Measurements from ENCODE around the gene NUDC. TPM values are rescaled to one million over a fixed set of nuclear protein-coding genes. Genes with fewer than 3 reads are reported as not detected.
"Not testable (repeated sequence)": the region's sequence is repeated elsewhere in the genome, so short reads cannot be mapped to it uniquely, and the experiment has no call there.

Gene NUDC
- polyA plus RNA-seq, 1 experiment, result 40.7 TPM

GRCh38 chr1:26978901-26979300, 57.4 kb downstream of the NUDC start:
- TF ChIP-seq, protein P1, sequence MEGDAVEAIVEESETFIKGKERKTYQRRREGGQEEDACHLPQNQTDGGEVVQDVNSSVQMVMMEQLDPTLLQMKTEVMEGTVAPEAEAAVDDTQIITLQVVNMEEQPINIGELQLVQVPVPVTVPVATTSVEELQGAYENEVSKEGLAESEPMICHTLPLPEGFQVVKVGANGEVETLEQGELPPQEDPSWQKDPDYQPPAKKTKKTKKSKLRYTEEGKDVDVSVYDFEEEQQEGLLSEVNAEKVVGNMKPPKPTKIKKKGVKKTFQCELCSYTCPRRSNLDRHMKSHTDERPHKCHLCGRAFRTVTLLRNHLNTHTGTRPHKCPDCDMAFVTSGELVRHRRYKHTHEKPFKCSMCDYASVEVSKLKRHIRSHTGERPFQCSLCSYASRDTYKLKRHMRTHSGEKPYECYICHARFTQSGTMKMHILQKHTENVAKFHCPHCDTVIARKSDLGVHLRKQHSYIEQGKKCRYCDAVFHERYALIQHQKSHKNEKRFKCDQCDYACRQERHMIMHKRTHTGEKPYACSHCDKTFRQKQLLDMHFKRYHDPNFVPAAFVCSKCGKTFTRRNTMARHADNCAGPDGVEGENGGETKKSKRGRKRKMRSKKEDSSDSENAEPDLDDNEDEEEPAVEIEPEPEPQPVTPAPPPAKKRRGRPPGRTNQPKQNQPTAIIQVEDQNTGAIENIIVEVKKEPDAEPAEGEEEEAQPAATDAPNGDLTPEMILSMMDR (IDR thresholded peaks at IDR 0.05; ENCODE audit: insufficient read depth, low read depth, low read length), result no peak
- no peak for DNase-seq (ENCODE audit: low read depth)
- ChIA-PET POLR2A (no interaction called here), CTCF (interaction anchor here (0.8 kb wide), 1 partner anchor 64 kb away, joined by 3 read pairs; no protein-coding TSS in a partner anchor)
- Histone ChIP-seq H3K4me3 (ENCODE audit: low read depth, low read length) (no peak overlapping the region), H3K27me3 (ENCODE audit: control insufficient read depth, insufficient read depth, low read length) (no peaks in the 10 kb centered on the region), H3K36me3 (ENCODE audit: control insufficient read depth, insufficient read depth, low read length) (no peaks in the 10 kb centered on the region)

- no peak for DNase-seq (ENCODE audit: low read depth)
- Histone ChIP-seq H3K36me3 (ENCODE audit: control insufficient read depth, insufficient read depth, low read length) (no peaks in the 10 kb centered on the region), H3K4me3 (ENCODE audit: low read depth, low read length) (no peak overlapping the region), H3K27me3 (ENCODE audit: control insufficient read depth, insufficient read depth, low read length) (no peaks in the 10 kb centered on the region)
- ChIA-PET POLR2A (no interaction called here), CTCF (interaction anchor here (0.8 to 2.7 kb wide), 3 partner anchors 12 to 16 kb away, joined by 3 to 14 read pairs (median 3); partner anchors contain the start of gene TRNP1)
- TF ChIP-seq, protein P1 (IDR thresholded peaks at IDR 0.05; ENCODE audit: insufficient read depth, low read depth, low read length), result no peak
Observed at GRCh38 chr1:26981146-26981846, 59.8 kb downstream of the NUDC start.

DNA sequence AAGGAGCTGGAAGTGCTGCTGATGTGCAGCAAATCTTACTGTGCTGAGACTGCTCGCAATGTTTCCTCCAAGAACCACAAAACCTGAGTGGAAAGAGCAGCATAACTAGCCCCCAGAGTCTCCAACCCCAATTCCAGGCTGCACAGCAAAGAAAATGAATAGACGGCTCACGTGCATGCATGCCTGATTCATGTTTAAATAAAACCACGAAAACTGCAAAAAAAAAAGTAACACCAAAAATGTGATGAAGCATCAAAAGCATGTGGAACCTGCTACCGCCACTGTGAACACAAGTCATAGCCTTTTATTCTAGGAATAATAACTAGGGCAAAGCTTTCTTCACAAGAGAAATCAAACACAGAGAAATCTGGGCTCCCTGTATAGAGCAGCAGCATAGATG, 62.3 kb downstream of the NUDC start:
- DNase-seq (ENCODE audit: low read depth), result no peak
- POLR2A ChIA-PET, result no interaction called here
- TF ChIP-seq, protein P1 (IDR thresholded peaks at IDR 0.05; ENCODE audit: insufficient read depth, low read depth, low read length), result no peak
- CTCF ChIA-PET, result interaction anchor here (1.6 to 4.5 kb wide), 2 partner anchors 10 to 16 kb away, joined by 5 to 27 read pairs; no protein-coding TSS in a partner anchor
- H3K27me3 ChIP-seq (ENCODE audit: control insufficient read depth, insufficient read depth, low read length), result 0 out of 2 replicates have a peak, but pooled peaks cover 2% of the 10 kb centered on the region
- no peaks in the 10 kb centered on the region for H3K36me3 ChIP-seq (ENCODE audit: control insufficient read depth, insufficient read depth, low read length)
- no peak overlapping the region for H3K4me3 ChIP-seq (ENCODE audit: low read depth, low read length)

GRCh38 chr1:26984291-26984690, 62.7 kb downstream of the NUDC start:
- POLR2A ChIA-PET, result no interaction called here
- H3K27me3 ChIP-seq (ENCODE audit: control insufficient read depth, insufficient read depth, low read length), result 0 out of 2 replicates have a peak, but pooled peaks cover 2% of the 10 kb centered on the region
- no peaks in the 10 kb centered on the region for H3K36me3 ChIP-seq (ENCODE audit: control insufficient read depth, insufficient read depth, low read length)
- no peak overlapping the region for H3K4me3 ChIP-seq (ENCODE audit: low read depth, low read length)
- TF ChIP-seq, protein P1 (IDR thresholded peaks at IDR 0.05; ENCODE audit: insufficient read depth, low read depth, low read length), result no peak
- DNase-seq (ENCODE audit: low read depth), result no peak
- CTCF ChIA-PET, result interaction anchor here (0.6 to 4.5 kb wide), 3 partner anchors 11 to 17 kb away, joined by 3 to 27 read pairs (median 5); no protein-coding TSS in a partner anchor

DNA sequence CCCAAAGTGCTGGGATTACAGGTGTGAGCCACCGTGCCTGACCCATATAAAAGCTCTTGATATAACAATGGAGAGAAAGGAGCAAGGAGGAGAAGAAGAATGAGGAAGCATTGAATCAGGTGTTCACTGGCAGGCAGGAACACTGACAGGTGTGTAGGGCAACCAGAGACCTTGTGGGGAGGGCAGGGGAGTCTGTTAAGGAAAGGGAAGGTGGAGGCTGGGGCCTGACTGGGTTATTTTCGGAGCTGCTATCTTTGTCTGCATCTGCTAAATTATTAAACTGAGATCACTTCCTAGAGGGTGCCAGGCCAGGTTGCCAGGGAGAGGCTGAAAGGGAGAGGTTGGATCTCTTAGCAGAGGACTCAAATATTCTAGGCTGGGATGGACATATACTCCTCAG, 65.1 kb downstream of the NUDC start:
- Histone ChIP-seq H3K4me3 (ENCODE audit: low read depth, low read length) (no peak overlapping the region), H3K36me3 (ENCODE audit: control insufficient read depth, insufficient read depth, low read length) (no peaks in the 10 kb centered on the region), H3K27me3 (ENCODE audit: control insufficient read depth, insufficient read depth, low read length) (0 out of 2 replicates have a peak, but pooled peaks cover 2% of the 10 kb centered on the region)
- TF ChIP-seq, protein P1 (IDR thresholded peaks at IDR 0.05; ENCODE audit: insufficient read depth, low read depth, low read length), result no peak
- DNase-seq (ENCODE audit: low read depth), result no peak
- ChIA-PET POLR2A (no interaction called here), CTCF (interaction anchor here (0.8 to 4.5 kb wide), 2 partner anchors 10 to 19 kb away, joined by 3 to 27 read pairs; no protein-coding TSS in a partner anchor)

DNA sequence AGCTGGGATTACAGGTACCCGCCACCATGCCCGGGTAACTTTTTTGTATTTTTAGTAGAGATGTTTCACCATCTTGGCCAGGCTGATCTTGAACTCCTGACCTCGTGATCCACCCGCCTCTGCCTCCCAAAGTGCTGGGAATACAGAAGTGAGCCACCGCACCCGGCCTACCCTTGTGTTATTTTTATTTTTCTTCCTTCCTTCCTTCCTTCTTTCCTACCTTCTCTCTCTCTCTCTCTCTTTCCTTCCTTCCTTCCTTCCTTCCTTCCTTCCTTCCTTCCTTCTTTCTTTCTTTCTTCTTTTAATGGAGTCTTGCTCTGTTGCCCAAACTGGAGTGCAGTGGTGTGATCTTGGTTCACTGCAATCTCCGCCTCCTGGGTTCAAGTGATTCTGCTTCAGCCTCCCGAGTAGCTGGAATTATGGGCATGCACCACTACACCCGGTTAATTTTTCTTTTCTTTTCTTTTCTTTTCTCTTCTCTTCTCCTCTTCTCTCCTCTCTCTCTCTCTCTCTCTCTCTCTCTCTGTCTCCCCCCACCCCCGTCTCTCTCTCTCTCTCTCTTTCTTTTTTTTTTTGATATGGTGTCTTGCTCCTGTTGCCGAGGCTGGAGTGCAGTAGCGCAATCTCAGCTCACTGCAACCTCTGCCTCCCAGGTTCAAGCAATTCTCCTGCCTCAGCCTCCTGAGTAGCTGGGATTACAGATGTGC, 68.0 kb downstream of the NUDC start:
- DNase-seq (ENCODE audit: low read depth); POLR2A ChIA-PET; H3K36me3 ChIP-seq (ENCODE audit: control insufficient read depth, insufficient read depth, low read length); CTCF ChIA-PET; H3K27me3 ChIP-seq (ENCODE audit: control insufficient read depth, insufficient read depth, low read length); H3K4me3 ChIP-seq (ENCODE audit: low read depth, low read length): not testable (repeated sequence)
